Fibroblast of villous mesenchyme (primary cell): ENCODE data around the gene HOOK1. TPM values are rescaled to one million over a fixed set of nuclear protein-coding genes. Genes with fewer than 3 reads are reported as not detected.

Source experiments
- DNase-seq: peaks from one replicate; pipeline ENCODE4 v3.0.0-alpha.2; 2010; ENCODE audit warnings: low read depth
- H3K4me3 ChIP-seq: 2 replicates; pipeline ENCODE4 v1.5.1; 2011; ENCODE audit warnings: low read depth, mild to moderate bottlenecking, low read length
- CTCF ChIP-seq: IDR thresholded peaks from 2 replicates; pipeline ENCODE4 v1.5.1; 2012; ENCODE audit warnings: low read depth, mild to moderate bottlenecking, low read length; ENCODE audit not compliant: insufficient read depth
- total RNA-seq: library from RNA; depleted of rRNA; stranded (reverse); fragments of >200 nt; gene quantifications from 2 replicates; pipeline ENCODE4 v1.2.3, GENCODE V29; 2012

HOOK1 gene
- total RNA-seq, 1 donor: not detected

- no peak overlapping the region for H3K4me3 ChIP-seq
- no peak for TF ChIP-seq CTCF
- DNase-seq: no peak
Observed at GRCh38 chr1:59803458-59804038, 11.2 kb upstream of the HOOK1 start.

- H3K4me3 ChIP-seq: no peak overlapping the region
- no peak for TF ChIP-seq CTCF
- DNase-seq: no peak
Observed at GRCh38 chr1:59804301-59804700, 10.4 kb upstream of the HOOK1 start.

- no peak overlapping the region for H3K4me3 ChIP-seq
Observed at GRCh38 chr1:59805554-59805953, 9.2 kb upstream of the HOOK1 start.

GRCh38 chr1:59814180-59814900, 409 bp upstream of the HOOK1 start:
- no peak for DNase-seq
- TF ChIP-seq CTCF: no peak
- H3K4me3 ChIP-seq: no peak overlapping the region

More at GRCh38 chr1:59805554-59805953, 9.2 kb upstream of the HOOK1 start:
- TF ChIP-seq CTCF: no peak
- no peak for DNase-seq

- no peak for DNase-seq
- H3K4me3 ChIP-seq: no peak overlapping the region
- TF ChIP-seq CTCF: no peak
Observed at GRCh38 chr1:59815892-59816291, 1.1 kb downstream of the HOOK1 start.

GRCh38 chr1:59816318-59816878, 1.6 kb downstream of the HOOK1 start:
- TF ChIP-seq CTCF: no peak
- H3K4me3 ChIP-seq: no peak overlapping the region
- DNase-seq: no peak
